ENCODE results near the gene DLL3. TPM values are rescaled to one million over a fixed set of nuclear protein-coding genes. Genes with fewer than 3 reads are reported as not detected.

Gene DLL3
- total RNA-seq, 1 experiment from 2014 or later: 0.17 TPM

GRCh38 chr19:39471756-39472536 is 26.8 kb upstream of the DLL3 start (continued):
- TF ChIP-seq REST (IDR thresholded peaks at IDR 0.05; ENCODE audit: low read depth) (no peak), RAD21 (IDR thresholded peaks at IDR 0.05; ENCODE audit: low read depth) (no peak)

- no peaks in the 10 kb centered on the region for H4K20me1 ChIP-seq (ENCODE audit: insufficient read depth)
- no peaks in the 10 kb centered on the region for H3K27me3 ChIP-seq (ENCODE audit: insufficient read depth, low read length)
- H3K4me2 ChIP-seq (ENCODE audit: low read length): no peak overlapping the region
- no peaks in the 10 kb centered on the region for H3K4me1 ChIP-seq (ENCODE audit: control insufficient read depth in 1 of 2, insufficient read depth in 2 of 2, low read length in 2 of 2)
- BruUV-seq (replicated peaks): no TSS peak
- H3K9me2 ChIP-seq (ENCODE audit: insufficient read depth): no peaks in the 10 kb centered on the region
- DNase-seq (ENCODE audit: low read depth, low spot score) (no peak), ATAC-seq (no peak)
- no peak overlapping the region for H3K9ac ChIP-seq (ENCODE audit: low read length)
- RAD21 ChIA-PET (ENCODE audit: low non-redundant PET in 1 of 2, low total read pairs in 2 of 2, uncharacterized antibody in 2 of 2, unreplicated experiment in 2 of 2): no interaction called here
- no peak overlapping the region for H3K4me3 ChIP-seq (replicated peaks in 1 of 2; ENCODE audit: low read depth in 1 of 2, low read length in 2 of 2)
- H3K27ac ChIP-seq (ENCODE audit: low read depth, low read length): no peak overlapping the region
- TF ChIP-seq ZFX (IDR thresholded peaks at IDR 0.05): no peak
- no peak for TF ChIP-seq CBX3 (IDR thresholded peaks at IDR 0.05; ENCODE audit: low read depth)
- TF ChIP-seq JUND (IDR thresholded peaks at IDR 0.05): no peak
- TF ChIP-seq RAD21 (IDR thresholded peaks at IDR 0.05; ENCODE audit: low read depth): no peak
- TF ChIP-seq EGR1 (IDR thresholded peaks at IDR 0.05; ENCODE audit: low read depth): no peak
- no peak for TF ChIP-seq FOSL1 (IDR thresholded peaks at IDR 0.05; ENCODE audit: low read depth)
- no peak for TF ChIP-seq SRF (IDR thresholded peaks at IDR 0.05; ENCODE audit: low read depth)
- no peaks in the 10 kb centered on the region; the same call in 1 of the 2 replicates for H3K79me2 ChIP-seq (ENCODE audit: insufficient read depth, low read length)
- no peaks in the 10 kb centered on the region for H3K9me3 ChIP-seq (ENCODE audit: control insufficient read depth in 1 of 2, insufficient read depth in 1 of 2, low read depth in 1 of 2, low read length in 2 of 2)
- CTCF ChIA-PET: no interaction called here
- H2AFZ ChIP-seq (ENCODE audit: low read depth, low read length, poor library complexity, severe bottlenecking): no peak overlapping the region
- intact Hi-C loops (cut with micrococcal nuclease): no loop called here
- POLR2A ChIA-PET: no interaction called here
- H3K36me3 ChIP-seq (ENCODE audit: control insufficient read depth in 1 of 2, insufficient read depth in 2 of 2, low read length in 2 of 2): peaks cover 48 to 73% of the 10 kb centered on the region in 2 experiments; a peak in 3 of 4 replicates
These were observed 25.9 kb upstream of the DLL3 start for GRCh38 chr19:39472746-39473442.

Measured in HCT116 (cell line).